HepG2 (cell line): Measurements from ENCODE around the gene APH1B. TPM values are rescaled to one million over a fixed set of nuclear protein-coding genes. Genes with fewer than 3 reads are reported as not detected.

Source experiments
- ATAC-seq: fragments of 200-7000 bp; cut with Tn5 transposase; 3 replicates; pipeline ENCODE4 v1.9.1; 2020; ENCODE audit warnings: mild to moderate bottlenecking, moderate library complexity
- BruUV-seq: library from RNA; stranded (reverse); fragments of 400-500 nt; replicated peaks from 2 replicates; lab custom pipeline; 2021; lab: Mats Ljungman, UMichigan
- CTCF ChIA-PET: fragments of 300-600 bp; formaldehyde crosslinking; extraction: SDS; loops from one replicate; lab custom pipeline; 2021; ENCODE audit warnings: low total read pairs, inconsistent platforms, low intra/inter-chr PET ratio; lab: Yijun Ruan, JAX
- POLR2A ChIA-PET: fragments of 350-600 bp; sonication (Branson Sonifier 250); formaldehyde crosslinking; loops from one replicate; lab custom pipeline; 2020; ENCODE audit warnings: antibody characterized with exemption, inconsistent platforms; lab: Yijun Ruan, JAX
- DNase-seq: peaks from one replicate; pipeline ENCODE4 v3.0.0-alpha.2; 2015; ENCODE audit warnings: low spot score
- FAIRE-seq: peaks from 3 replicates; lab custom pipeline; 2011; peaks lifted over from hg19 to GRCh38; lab: Jason Lieb, UNC
- H2AFZ ChIP-seq: one replicate; pipeline ENCODE4 v1.6.1; 2011; ENCODE audit warnings: low read length, inconsistent platforms
- H3K27ac ChIP-seq: fragments of 300-600 bp; 3 replicates; pipeline ENCODE4 v1.8.0; 2011; ENCODE audit warnings: mixed run types, mild to moderate bottlenecking, mixed read lengths, low read length, inconsistent platforms; ENCODE audit not compliant: insufficient read depth; ENCODE audit errors: extremely low read length
- H3K27me3 ChIP-seq, 2 experiments: fragments of 200-600 bp in 1 of 2; 2 replicates in 1 of 2; 3 replicates in 1 of 2; pipeline versions ENCODE4 v1.6.0 to v1.8.0; 2011; ENCODE audit warnings: low read length in 2 of 2, mild to moderate bottlenecking in 2 of 2, moderate library complexity in 2 of 2, inconsistent platforms in 1 of 2; ENCODE audit not compliant: insufficient read depth in 2 of 2, control insufficient read depth in 1 of 2
- H3K36me3 ChIP-seq, 2 experiments: fragments of 200-600 bp in 1 of 2; replicated peaks in 1 of 2; 2 replicates in 1 of 2; 3 replicates in 1 of 2; pipeline versions ENCODE4 v1.5.1 to v1.8.0; 2011; ENCODE audit warnings: low read length in 2 of 2, inconsistent platforms in 1 of 2; ENCODE audit not compliant: insufficient read depth in 2 of 2, control insufficient read depth in 1 of 2
- H3K4me1 ChIP-seq: 2 replicates; pipeline ENCODE4 v1.5.1; 2012; ENCODE audit warnings: low read length, inconsistent platforms; ENCODE audit not compliant: insufficient read depth
- H3K4me2 ChIP-seq: 2 replicates; pipeline ENCODE4 v1.6.0; 2011; ENCODE audit warnings: low read depth, low read length, inconsistent platforms
- H3K4me3 ChIP-seq, 3 experiments: fragments of 200-600 bp in 1 of 3; sonication (generic), shearing (Covaris generic) in 1 of 3; replicated peaks in 1 of 3; 2 replicates each; pipeline ENCODE4 v1.5.1; 2011 to 2016; ENCODE audit warnings: low read length in 3 of 3, inconsistent platforms in 2 of 3, low read depth in 2 of 3, mild to moderate bottlenecking in 2 of 3, control low read depth in 1 of 3, mixed read lengths in 1 of 3; ENCODE audit not compliant: insufficient read depth in 1 of 3
- H3K79me2 ChIP-seq: one replicate; pipeline ENCODE4 v1.6.1; 2011; ENCODE audit warnings: low read length, inconsistent platforms; ENCODE audit not compliant: insufficient read depth
- H3K9ac ChIP-seq: 2 replicates; pipeline ENCODE4 v1.6.0; 2011; ENCODE audit warnings: mild to moderate bottlenecking, low read depth, low read length, inconsistent platforms; ENCODE audit not compliant: insufficient read depth
- H3K9me3 ChIP-seq: 2 replicates; pipeline ENCODE4 v1.5.1; 2012; ENCODE audit warnings: mild to moderate bottlenecking, low read length
- H4K20me1 ChIP-seq: 2 replicates; pipeline ENCODE4 v1.6.0; 2011; ENCODE audit warnings: inconsistent platforms, mild to moderate bottlenecking, low read length, moderate library complexity; ENCODE audit not compliant: insufficient read depth
- ATF2 ChIP-seq: sonication (generic); formaldehyde crosslinking; IDR thresholded peaks from 2 replicates; pipeline ENCODE4 v1.4.0; 2020; ENCODE audit warnings: missing genetic modification reagents
- ATF7 ChIP-seq, 2 experiments: fragments of 450-650 bp in 1 of 2; sonication (generic) in 1 of 2; formaldehyde crosslinking in 1 of 2; IDR thresholded peaks; 2 replicates each; pipeline versions ENCODE4 v1.4.0 to v1.6.1; 2016 to 2020; ENCODE audit warnings: antibody characterized with exemption in 1 of 2, mild to moderate bottlenecking in 1 of 2, missing genetic modification reagents in 1 of 2
- GATA4 ChIP-seq: sonication (generic); IDR thresholded peaks from 2 replicates; pipeline ENCODE4 v1.6.1; 2016; ENCODE audit warnings: antibody characterized with exemption, low read depth, borderline replicate concordance
- JARID2 ChIP-seq: sonication (generic); formaldehyde crosslinking; IDR thresholded peaks from 2 replicates; pipeline ENCODE4 v1.8.1; 2023; ENCODE audit warnings: missing genetic modification reagents, inconsistent platforms; ENCODE audit not compliant: insufficient replicate concordance
- MAFK ChIP-seq, 2 experiments: IDR thresholded peaks in 1 of 2; conservative IDR thresholded peaks in 1 of 2; 2 replicates each; pipeline ENCODE4 v1.6.1; 2011; ENCODE audit warnings: improper control_type of control experiment in 2 of 2, low read length in 2 of 2
- NPAS2 ChIP-seq: sonication (generic); formaldehyde crosslinking; IDR thresholded peaks from 2 replicates; pipeline ENCODE4 v1.8.0; 2022; ENCODE audit warnings: mild to moderate bottlenecking, missing genetic modification reagents, borderline replicate concordance
- REL ChIP-seq: sonication (generic); formaldehyde crosslinking; conservative IDR thresholded peaks from 2 replicates; pipeline ENCODE4 v1.8.0; 2022; ENCODE audit warnings: mild to moderate bottlenecking, missing genetic modification reagents, moderate library complexity
- REXO4 ChIP-seq: sonication (generic); formaldehyde crosslinking; IDR thresholded peaks from 2 replicates; pipeline ENCODE4 v1.8.0; 2022; ENCODE audit warnings: missing genetic modification reagents, mild to moderate bottlenecking, borderline replicate concordance
- STAT5B ChIP-seq: sonication (generic); formaldehyde crosslinking; IDR thresholded peaks from 2 replicates; pipeline ENCODE4 v1.4.0; 2020; ENCODE audit warnings: missing genetic modification reagents
- ZNF24 ChIP-seq: fragments of 450-650 bp; IDR thresholded peaks from 2 replicates; pipeline ENCODE4 v1.6.1; 2017; ENCODE audit warnings: antibody characterized with exemption, mild to moderate bottlenecking
- ZNF33A ChIP-seq: sonication (generic); formaldehyde crosslinking; IDR thresholded peaks from 2 replicates; pipeline ENCODE4 v1.5.1; 2020; ENCODE audit warnings: missing genetic modification reagents, mild to moderate bottlenecking, moderate library complexity, borderline replicate concordance
- ZNF569 ChIP-seq: sonication (generic); formaldehyde crosslinking; IDR thresholded peaks from 2 replicates; pipeline ENCODE4 v1.5.0; 2020; ENCODE audit warnings: mild to moderate bottlenecking, missing genetic modification reagents, moderate library complexity, borderline replicate concordance
- ZNF616 ChIP-seq: sonication (generic); formaldehyde crosslinking; IDR thresholded peaks from 2 replicates; pipeline ENCODE4 v1.5.0; 2020; ENCODE audit warnings: low read depth, mild to moderate bottlenecking, missing genetic modification reagents
- ZNF652 ChIP-seq: IDR thresholded peaks from 2 replicates; pipeline ENCODE4 v1.6.1; 2016; ENCODE audit warnings: low read depth, borderline replicate concordance
- ZNF773 ChIP-seq: sonication (generic); formaldehyde crosslinking; IDR thresholded peaks from 2 replicates; pipeline ENCODE4 v1.4.0; 2020; ENCODE audit warnings: missing genetic modification reagents, borderline replicate concordance
- ZNF776 ChIP-seq: sonication (generic); formaldehyde crosslinking; IDR thresholded peaks from 2 replicates; pipeline ENCODE4 v1.4.0; 2020; ENCODE audit warnings: mild to moderate bottlenecking, missing genetic modification reagents
- WGBS: methylation state at CpG from one replicate; pipeline ENCODE4 v1.1.6; 2017; ENCODE audit warnings: low lambda C conversion rate; 5-methylcytosine and 5-hydroxymethylcytosine counted together
- in situ Hi-C: cut with HindIII; loops from 2 replicates; pipeline ENCODE4 v1.10.0; 2017; ENCODE audit warnings: low pct_unique_long_range_greater_than_20kb; ENCODE audit not compliant: extremely low pct_ligation_motif_present
- intact Hi-C: fragments of 100-400 bp; cut with micrococcal nuclease; formaldehyde crosslinking; loops from one replicate; pipeline ENCODE4 v1.10.0; 2022; ENCODE audit not compliant: unreplicated experiment
- polyA plus RNA-seq, 8 experiments: library from polyadenylated mRNA; depleted of rRNA in 3 of 8; stranded (reverse) in 7 of 8; unstranded in 1 of 8; fragments of >200 nt; fragmentation: Illumina TruSeq in 4 of 8; extraction: Trizol in 4 of 8; gene quantifications; 2 replicates each; pipeline versions ENCODE4 v1.2.1 to v1.2.3, GENCODE V29; 2011 to 2016; ENCODE audit warnings: low read depth in 4 of 8, missing spikeins in 1 of 8, mixed read lengths in 1 of 8; ENCODE audit not compliant: insufficient read depth in 1 of 8
- total RNA-seq, 5 experiments: library from RNA; depleted of rRNA; stranded (reverse); fragments of >200 nt; fragmentation: Illumina TruSeq; extraction: Trizol; gene quantifications; 2 replicates each; pipeline ENCODE4 v1.2.3, GENCODE V29; 2016; ENCODE audit warnings: low read depth in 1 of 5

APH1B gene
- total and polyA plus RNA-seq, 2 of the 13 experiments (the other 11 are each of a cell fraction or from before 2014, with no cell fraction given) = 0.45 to 1.00 TPM

- Histone ChIP-seq H4K20me1 (no peaks in the 10 kb centered on the region), H3K79me2 (no peaks in the 10 kb centered on the region), H3K4me3 (no peak overlapping the region), H3K36me3 (no peaks in the 10 kb centered on the region), H3K9ac (no peak overlapping the region), H3K27ac (no peak overlapping the region), H2AFZ (no peak overlapping the region), H3K9me3 (no peaks in the 10 kb centered on the region), H3K4me1 (no peaks in the 10 kb centered on the region), H3K4me2 (no peak overlapping the region), H3K27me3 (0 out of 5 replicates have a peak, but pooled peaks cover 1 to 3% of the 10 kb centered on the region in 2 experiments)
- ChIA-PET POLR2A (no interaction called here), CTCF (no interaction called here)
- DNase-seq (no peak), ATAC-seq (no peak), FAIRE-seq (no peak)
- in situ Hi-C loops = no loop called here
- TF ChIP-seq ZNF776 (CRISPR knock-in tag) (no peak), MAFK (conservative IDR thresholded peaks at IDR 0.05 in 1 of 2, IDR thresholded peaks at IDR 0.05 in 1 of 2; ENCODE audit: low read length in 2 of 2) (no peak), REL (CRISPR knock-in tag) (no peak), ZNF24 (no peak), ATF2 (CRISPR knock-in tag) (no peak), NPAS2 (CRISPR knock-in tag) (no peak), ZNF33A (CRISPR knock-in tag) (no peak)
- intact Hi-C loops = no loop called here
- WGBS = 19% methylated on average over 4 of the region's 4 CpGs
- BruUV-seq = no TSS peak
These were observed 31.1 kb downstream of the APH1B start for GRCh38 chr15:63308491-63308890.

- Histone ChIP-seq H3K9me3 (no peaks in the 10 kb centered on the region), H3K9ac (no peak overlapping the region), H3K27me3 (peaks cover 1 to 5% of the 10 kb centered on the region in 2 experiments; a peak in 1 of 5 replicates), H3K4me2 (no peak overlapping the region), H2AFZ (no peak overlapping the region), H3K4me3 (no peak overlapping the region), H3K4me1 (no peaks in the 10 kb centered on the region), H3K27ac (no peak overlapping the region), H4K20me1 (no peaks in the 10 kb centered on the region), H3K79me2 (no peaks in the 10 kb centered on the region), H3K36me3 (no peaks in the 10 kb centered on the region)
- in situ Hi-C loops (no loop called here), intact Hi-C loops (no loop called here)
- FAIRE-seq = no peak
- POLR2A ChIA-PET = no interaction called here
- CTCF ChIA-PET = no interaction called here
- no peak for ATAC-seq
- DNase-seq = no peak
- no TSS peak for BruUV-seq
- WGBS = 43% methylated on average over 2 of the region's 2 CpGs
- no peak for TF ChIP-seq ZNF652 (CRISPR knock-in tag)
- TF ChIP-seq ATF7 (IDR thresholded peaks at IDR 0.05) = no peak
- TF ChIP-seq ATF7 (CRISPR knock-in tag; IDR thresholded peaks at IDR 0.05) = no peak
- no peak for TF ChIP-seq ZNF569 (CRISPR knock-in tag)
- TF ChIP-seq STAT5B = no peak
- no peak for TF ChIP-seq REXO4 (CRISPR knock-in tag)
- no peak for TF ChIP-seq ZNF616 (CRISPR knock-in tag)
- TF ChIP-seq ZNF773 (CRISPR knock-in tag) = no peak
- no peak for TF ChIP-seq GATA4
- no peak for TF ChIP-seq JARID2 (CRISPR knock-in tag)
These were observed 31.5 kb downstream of the APH1B start for GRCh38 chr15:63308947-63309346.
